GM10248 (cell line): ENCODE measurements around the gene ADCYAP1R1.

Experiments
- CTCF ChIA-PET: fragments of 300-600 bp; sonication (Branson Sonifier 250); formaldehyde crosslinking; extraction: SDS; loops from one replicate; lab custom pipeline; 2021; ENCODE audit warnings: antibody characterized with exemption; lab: Yijun Ruan, JAX
- POLR2A ChIA-PET: fragments of 350-650 bp; sonication (Branson Sonifier 250); formaldehyde crosslinking; extraction: SDS; loops from one replicate; lab custom pipeline; 2020; ENCODE audit warnings: antibody characterized with exemption; lab: Yijun Ruan, JAX
- DNase-seq: peaks from one replicate; pipeline ENCODE4 v3.0.0; 2012; ENCODE audit errors: extremely low spot score
- TF ChIP-seq, protein P1 (sequence below): IDR thresholded peaks from 2 replicates; pipeline ENCODE4 v1.5.1; 2012; ENCODE audit warnings: mild to moderate bottlenecking, low read depth; ENCODE audit errors: extremely low read depth, missing control alignments, control extremely low read depth

Gene ADCYAP1R1

DNA sequence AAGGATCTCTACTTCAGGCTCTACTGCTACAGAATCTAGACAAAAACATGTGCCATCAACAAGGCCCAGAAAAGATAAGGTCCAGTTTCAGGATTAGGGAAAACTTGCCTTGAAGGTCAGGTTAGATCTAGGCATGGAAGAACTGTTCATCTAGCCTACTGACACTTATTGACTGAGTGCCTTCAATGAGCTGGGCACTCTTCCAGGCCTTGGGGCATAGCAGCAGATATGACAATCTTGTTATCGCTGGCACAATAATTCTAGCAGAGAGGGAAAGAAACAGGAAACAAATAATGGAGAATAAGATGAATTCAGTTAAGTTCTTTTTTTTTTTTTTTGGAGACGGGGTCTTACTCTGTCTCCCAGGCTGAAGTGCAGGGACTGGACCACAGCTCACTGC is 71.6 kb downstream of the ADCYAP1R1 start:
- POLR2A ChIA-PET = no interaction called here
- DNase-seq = no peak
- TF ChIP-seq, protein P1, sequence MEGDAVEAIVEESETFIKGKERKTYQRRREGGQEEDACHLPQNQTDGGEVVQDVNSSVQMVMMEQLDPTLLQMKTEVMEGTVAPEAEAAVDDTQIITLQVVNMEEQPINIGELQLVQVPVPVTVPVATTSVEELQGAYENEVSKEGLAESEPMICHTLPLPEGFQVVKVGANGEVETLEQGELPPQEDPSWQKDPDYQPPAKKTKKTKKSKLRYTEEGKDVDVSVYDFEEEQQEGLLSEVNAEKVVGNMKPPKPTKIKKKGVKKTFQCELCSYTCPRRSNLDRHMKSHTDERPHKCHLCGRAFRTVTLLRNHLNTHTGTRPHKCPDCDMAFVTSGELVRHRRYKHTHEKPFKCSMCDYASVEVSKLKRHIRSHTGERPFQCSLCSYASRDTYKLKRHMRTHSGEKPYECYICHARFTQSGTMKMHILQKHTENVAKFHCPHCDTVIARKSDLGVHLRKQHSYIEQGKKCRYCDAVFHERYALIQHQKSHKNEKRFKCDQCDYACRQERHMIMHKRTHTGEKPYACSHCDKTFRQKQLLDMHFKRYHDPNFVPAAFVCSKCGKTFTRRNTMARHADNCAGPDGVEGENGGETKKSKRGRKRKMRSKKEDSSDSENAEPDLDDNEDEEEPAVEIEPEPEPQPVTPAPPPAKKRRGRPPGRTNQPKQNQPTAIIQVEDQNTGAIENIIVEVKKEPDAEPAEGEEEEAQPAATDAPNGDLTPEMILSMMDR = no peak
- CTCF ChIA-PET = interaction anchor here (0.9 to 9.8 kb wide), 20 partner anchors 11 to 384 kb away, joined by 3 to 219 read pairs (median 8); no protein-coding TSS in a partner anchor

DNA sequence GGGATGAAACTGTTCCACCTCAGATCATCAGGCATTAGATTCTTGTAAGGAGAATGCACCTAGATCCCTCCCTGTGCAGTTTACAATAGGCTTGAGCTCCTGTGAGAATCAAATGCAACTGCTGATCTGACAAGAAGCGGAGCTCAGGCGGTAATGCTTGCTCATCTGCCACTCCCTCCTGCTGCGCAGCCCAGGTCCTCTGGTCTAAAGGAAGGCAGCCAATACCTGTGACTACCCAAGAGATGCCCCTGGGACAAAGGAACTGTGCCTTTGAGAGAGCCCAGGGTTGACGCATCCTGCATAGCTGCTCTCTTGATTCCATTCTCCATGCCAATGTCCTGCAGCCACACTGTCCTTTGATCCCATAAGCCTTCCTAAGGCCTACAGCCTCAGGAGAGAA is 73.1 kb downstream of the ADCYAP1R1 start:
- ChIA-PET POLR2A (no interaction called here), CTCF (interaction anchor here (3.3 to 9.8 kb wide), 2 partner anchors 9 to 141 kb away, joined by 23 to 119 read pairs; no protein-coding TSS in a partner anchor)
- no peak for DNase-seq
- TF ChIP-seq, protein P1 = no peak

DNA sequence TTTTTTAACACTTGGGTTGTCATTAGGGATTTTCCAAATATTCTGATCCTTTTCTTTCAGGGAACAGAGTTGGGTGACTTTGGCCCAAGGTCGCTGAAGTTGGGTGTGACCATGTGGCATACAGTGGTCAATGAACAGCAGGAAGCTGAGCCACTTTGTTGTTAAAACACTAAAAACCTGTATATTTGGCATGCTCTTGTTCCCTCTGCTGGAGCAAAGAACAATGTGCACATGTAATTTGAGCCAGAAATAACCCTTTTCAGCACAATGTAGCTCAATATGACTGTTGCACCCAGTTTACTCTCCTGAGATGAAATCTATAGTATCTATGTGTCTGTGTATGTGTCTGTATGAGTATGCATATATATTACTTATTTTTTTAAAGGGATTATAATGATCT is 74.9 kb downstream of the ADCYAP1R1 start:
- ChIA-PET CTCF (interaction anchor here (3.3 to 9.8 kb wide), 2 partner anchors 7 to 142 kb away, joined by 23 to 119 read pairs; no protein-coding TSS in a partner anchor), POLR2A (no interaction called here)
- DNase-seq = no peak
- TF ChIP-seq, protein P1 = no peak

DNA sequence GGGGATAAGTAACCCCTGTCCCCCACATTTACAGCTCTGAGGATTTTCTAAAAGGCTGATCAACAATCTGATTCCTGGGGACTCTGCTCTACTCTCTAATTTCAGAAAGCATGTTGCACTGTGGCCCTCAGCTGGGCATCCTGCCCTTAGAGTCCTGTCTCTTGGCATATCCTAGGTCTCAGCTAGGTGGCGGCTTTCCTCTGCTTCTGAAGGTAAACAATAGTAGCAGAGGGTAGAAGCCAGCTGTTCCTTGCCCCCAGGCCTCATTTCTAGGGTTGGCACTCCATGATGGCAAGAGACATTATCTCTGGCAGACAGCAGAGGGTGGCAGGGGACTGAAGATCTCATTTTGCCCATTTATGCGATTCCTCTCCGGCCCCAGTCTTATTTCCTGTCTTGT is 77.0 kb downstream of the ADCYAP1R1 start:
- CTCF ChIA-PET = interaction anchor here (1.6 to 2.4 kb wide), 3 partner anchors 10 to 151 kb away, joined by 5 to 10 read pairs (median 7); no protein-coding TSS in a partner anchor
- DNase-seq = no peak
- POLR2A ChIA-PET = no interaction called here
- TF ChIP-seq, protein P1 = no peak

DNA sequence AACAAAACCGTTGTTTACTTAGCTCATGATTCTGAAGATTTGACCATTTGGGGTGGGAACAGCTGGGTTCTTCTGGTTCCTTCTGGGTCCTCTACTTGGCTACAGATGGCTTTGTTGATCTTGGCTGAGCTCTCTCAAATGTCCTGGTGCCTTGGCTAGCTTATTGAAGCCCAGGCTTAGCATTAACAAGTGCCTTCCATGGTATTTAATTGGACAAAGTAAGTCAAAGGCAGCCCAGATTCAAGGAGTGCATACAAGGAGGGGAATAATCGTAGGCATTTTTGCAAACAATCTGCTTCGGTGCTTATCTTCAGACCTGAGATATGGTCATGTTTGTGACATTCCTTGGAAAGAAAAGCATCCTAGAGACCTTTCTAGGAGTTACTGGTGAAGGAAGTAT is 81.4 kb downstream of the ADCYAP1R1 start:
- TF ChIP-seq, protein P1 = no peak
- no peak for DNase-seq
- POLR2A ChIA-PET = no interaction called here
- CTCF ChIA-PET = interaction anchor here (0.7 to 6.8 kb wide), 35 partner anchors 9 to 1072 kb away, joined by 3 to 119 read pairs (median 6); no protein-coding TSS in a partner anchor

DNA sequence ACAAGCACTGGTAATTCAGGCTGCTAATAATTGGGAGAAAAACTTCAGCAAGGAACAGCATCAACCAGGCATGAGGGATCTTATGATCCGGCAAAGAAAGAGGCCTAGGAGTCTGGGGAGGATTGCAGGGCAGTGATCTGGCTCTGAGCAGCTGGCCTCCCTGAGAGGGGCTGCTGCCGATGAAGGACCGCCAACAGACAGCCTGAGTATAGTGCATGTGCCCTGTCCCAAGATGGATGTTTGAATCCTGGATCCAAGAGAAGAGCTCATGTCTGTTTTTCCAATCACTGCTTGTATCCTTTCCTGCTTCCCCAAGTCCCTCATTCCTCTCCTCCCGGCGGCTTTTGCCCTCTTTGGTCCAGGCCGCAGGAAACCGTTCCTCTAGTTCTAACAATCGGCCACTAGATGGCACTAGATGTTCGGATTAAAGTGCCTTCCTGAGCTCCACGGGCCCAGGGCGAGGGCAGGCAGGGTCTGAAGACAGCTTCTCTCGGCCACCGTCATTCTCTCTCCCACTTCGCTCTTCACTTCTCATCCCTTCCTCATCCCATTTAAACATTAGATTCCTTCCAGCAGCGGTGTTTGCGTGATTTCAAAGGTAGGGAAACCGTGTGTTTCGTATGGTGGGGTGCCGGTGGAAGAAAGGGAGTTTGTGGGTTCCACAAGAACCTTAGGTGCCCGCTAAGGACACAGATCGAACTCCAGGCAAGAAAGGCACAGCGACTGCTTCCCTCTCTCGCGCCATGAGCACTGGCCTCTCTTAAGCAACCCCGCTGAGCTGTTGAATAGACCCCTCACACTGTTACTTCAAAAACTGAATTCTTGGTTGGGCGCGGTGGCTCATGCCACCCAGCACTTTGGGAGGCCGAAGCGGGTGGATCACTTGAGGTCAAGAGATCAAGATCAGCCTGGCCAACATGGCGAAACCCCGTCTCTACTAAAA is 82.4 kb downstream of the ADCYAP1R1 start:
- POLR2A ChIA-PET = no interaction called here
- TF ChIP-seq, protein P1 = peak; percentile 71

More for the DNA sequence above, 82.4 kb downstream of the ADCYAP1R1 start:
- CTCF ChIA-PET = interaction anchor here (0.7 to 6.8 kb wide), 57 partner anchors 8 to 1221 kb away, joined by 3 to 119 read pairs (median 4); no protein-coding TSS in a partner anchor
- peak; percentile 75 for DNase-seq
